CD4-positive, alpha-beta T cell treated with Interleukin-21 for 1 hour (primary cell): ENCODE measurements around the gene RPL10.

Experiments
- DNase-seq: peaks from one replicate; pipeline ENCODE4 v3.0.0-alpha.2; 2020

RPL10 gene

DNA sequence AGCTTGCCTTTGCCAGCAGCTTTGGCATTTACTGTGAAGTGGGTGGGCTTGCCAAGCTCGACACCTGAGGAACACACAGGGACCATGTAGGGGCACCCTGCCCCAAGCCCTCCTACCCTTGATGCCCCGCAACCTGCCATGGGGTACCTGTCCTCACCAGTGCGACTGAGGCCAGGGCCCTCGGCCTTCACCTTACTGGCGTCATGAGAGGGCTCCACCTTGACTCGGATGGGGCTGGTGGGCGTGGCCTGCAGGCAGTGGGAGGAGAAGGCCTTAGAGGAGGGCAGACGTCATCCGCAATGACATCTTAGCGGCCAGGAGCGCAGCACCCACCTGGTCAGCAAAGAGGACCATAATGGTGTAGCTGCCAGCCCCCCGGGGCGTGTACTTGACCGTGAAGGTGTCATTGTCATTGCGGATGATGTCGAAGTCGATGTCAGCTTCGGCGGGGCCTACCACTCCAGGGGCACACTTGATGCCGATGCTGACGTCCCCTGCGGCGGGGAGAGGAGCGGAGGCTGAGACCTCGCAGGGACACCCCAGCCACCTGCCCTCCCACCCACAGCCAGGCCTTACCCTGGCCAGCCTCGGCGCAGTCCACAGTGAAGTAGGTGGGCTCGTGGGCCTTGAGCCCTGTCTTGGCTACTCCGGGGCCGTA is 36.0 kb upstream of the RPL10 start:
- DNase-seq: no peak

DNA sequence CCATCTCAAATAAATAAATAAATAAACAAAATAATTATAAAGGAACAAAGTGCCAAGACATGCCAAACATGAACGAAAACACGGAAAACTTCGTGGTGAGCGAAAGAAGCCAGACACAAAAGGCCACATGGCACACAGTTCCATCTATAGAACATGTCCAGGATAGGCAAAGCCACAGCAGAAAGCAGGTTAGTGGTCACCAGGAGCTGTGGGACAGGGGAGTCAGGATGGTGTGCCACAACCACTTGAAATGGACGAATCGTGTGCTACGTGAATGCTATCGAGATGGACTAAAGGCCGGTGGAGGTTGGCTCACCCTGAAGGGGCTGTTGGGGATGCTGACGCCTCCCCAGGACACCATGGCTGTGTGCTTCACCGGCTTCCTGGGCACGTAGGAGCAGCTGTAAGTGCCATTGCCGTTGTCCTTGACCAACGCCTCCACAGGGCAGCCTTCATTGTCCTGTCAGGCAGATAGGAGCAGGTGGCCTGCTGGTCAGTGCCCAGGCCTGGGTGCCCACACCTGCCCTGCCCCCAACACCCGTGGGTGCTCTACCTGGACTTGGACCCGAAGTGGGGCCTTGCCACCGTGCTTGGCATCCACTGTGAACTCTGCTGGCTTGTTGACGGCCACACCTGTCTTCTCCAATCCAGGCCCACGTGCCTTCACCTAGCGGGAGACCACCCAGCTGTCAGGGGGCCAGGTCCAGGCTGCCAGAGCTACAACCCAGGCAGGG is 34.3 kb upstream of the RPL10 start:
- DNase-seq: no peak

DNA sequence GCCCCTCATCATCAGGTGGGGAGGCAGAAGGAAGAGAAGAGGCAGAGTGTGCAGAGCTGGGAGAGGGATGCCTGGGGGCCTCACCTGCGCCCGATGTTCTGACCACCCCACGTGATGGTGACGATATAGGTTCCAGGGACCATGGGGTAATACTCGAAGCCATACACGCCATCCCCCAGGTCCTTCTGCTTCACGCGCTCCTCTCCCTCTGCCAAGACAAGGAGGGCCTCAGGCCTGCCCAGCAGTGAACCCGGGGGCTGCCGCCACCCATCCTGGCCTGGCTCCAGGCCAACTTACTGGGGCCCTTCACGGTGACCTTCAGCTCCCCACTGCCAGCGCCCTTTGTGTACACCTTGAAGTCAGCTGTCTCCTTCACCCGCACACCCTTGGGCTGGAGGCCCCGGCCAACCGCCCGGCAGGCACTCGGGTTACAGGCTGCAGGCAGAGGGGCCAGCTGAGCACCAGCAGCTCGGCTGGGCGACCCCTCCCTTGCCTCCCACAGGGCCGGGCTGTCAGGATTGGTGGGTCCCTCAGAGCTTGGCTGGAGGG is 33.1 kb upstream of the RPL10 start:
- DNase-seq: no peak

DNA sequence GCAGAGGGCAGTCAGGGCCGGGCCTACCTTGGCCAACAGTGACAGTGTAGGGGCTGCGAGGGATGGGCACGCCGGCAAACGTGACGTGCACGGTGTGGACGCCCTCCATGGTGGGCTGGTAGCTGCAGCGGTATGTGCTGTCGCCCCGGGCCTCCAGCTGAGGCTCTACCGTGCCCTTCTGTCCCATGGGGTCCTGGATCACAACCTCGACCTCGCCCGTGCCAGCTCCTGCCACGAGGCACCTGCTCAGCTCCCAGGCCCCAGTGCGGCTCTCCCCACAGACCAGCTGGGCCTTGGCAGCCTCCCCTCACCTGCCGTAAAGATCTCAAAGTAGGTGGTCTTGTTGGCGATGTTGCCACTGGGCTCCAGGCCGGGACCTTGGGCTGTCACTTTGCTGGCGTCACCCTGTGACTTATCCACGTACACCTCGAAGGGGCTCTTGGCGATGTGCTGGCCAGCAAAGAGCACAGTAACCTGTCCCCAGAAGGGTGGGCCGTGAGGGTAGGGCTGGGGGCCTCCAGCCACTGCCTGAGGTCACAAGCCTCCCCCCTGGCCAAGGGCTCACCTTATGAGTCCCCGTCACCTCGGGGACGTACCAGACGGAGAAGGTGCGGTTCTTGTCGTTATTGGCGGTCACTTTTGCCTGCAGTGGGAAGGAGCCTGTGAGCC is 32.0 kb upstream of the RPL10 start:
- DNase-seq: no peak

DNA sequence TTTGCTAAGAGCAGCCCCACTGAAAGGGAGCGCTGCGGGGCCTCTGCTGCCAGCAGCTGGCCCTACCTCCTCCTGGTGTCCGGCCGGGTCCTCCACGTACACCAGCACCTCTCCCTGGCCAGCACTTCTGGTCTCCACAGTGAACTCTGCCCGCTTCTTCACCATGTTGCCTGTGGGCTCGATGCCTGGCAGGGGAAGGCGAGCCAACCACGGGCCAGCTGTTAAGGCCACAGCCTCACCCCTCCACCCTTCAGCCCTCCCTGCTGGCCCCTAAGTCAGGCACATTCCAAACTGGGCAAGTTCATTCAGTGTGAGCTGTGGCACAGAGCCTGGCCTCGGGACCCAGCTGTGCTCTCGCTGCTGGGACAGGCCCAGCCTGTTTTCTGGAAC is 31.5 kb upstream of the RPL10 start:
- DNase-seq: no peak

DNA sequence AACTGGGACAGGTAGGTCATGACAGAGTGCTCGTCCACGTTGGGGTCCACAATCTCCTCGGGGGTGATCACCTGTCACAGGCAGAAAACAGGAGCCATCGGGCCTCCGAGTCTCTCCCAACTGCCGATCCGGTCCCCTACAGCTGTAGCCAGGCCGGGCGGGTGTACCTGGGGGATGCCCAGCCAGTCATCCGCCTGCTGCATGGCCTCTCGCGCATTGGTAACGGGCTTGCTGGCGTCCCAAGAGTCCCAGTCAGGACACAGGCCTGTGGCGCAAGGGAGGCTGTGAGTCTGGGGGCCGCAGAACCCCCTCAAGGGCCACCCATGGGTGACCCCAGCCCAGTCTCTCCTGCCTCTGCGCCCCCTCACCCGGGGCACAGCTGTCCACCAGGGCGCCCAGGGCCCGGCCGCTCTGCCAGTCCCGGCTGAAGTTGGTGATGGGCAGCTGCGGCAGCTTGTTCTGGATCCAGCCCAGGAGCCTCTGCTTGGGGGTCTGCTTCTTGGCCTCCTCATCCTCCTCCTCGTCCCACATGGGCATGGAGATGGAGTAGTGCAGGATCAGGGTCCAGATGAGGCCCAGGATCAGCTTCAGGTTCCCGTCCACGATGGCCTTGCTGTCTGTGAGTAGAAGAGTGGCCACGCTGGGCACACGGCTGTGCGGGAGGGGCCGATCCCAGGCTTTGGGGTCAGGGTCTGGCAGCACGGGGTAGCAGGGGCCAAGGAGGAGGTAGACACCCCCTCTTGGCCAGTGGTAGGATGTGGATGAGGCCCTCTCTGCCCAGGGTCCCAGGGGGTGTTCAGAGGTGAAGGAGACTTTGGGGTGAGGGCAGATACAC is 30.5 kb upstream of the RPL10 start:
- DNase-seq: no peak

DNA sequence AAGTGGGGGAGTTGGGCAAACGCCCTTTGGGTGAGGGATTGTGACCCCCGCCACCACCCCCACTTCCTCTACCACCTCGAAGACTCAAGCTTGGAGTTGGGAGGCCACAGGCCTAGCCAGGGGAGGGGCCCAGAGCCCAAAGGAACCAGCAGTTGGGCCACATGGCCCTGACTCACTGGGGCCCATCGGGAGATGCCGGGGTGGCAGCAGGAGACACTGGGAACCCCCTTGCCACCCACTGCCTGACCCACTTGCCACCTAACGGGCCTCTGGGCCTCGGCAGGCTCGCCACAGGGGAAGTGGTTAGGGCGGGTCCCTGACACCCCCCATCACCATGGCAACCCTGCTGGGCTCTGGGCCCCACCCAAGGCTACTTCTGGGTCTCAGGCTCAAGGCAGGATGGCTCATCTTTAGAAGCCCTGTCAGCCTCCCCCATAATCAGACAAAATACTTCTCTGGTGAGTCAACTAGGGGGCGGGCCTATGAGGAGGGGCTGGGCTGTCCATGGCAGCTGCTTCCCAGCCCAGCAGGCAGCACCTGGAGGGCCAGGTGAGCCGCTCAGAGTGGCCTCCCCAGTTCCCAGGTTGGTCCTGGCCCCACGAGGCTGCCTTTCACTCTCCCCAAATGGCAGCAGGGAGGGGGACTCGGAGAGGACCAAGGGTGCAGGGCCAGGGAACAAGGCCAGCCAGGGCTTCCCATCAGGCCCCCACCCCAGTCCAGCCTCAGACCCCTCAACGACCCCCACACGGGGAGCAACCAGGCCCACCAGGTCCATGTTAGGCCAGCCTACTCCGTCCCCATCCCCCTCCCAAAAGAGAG is 29.3 kb upstream of the RPL10 start:
- DNase-seq: peak; percentile 95

DNA sequence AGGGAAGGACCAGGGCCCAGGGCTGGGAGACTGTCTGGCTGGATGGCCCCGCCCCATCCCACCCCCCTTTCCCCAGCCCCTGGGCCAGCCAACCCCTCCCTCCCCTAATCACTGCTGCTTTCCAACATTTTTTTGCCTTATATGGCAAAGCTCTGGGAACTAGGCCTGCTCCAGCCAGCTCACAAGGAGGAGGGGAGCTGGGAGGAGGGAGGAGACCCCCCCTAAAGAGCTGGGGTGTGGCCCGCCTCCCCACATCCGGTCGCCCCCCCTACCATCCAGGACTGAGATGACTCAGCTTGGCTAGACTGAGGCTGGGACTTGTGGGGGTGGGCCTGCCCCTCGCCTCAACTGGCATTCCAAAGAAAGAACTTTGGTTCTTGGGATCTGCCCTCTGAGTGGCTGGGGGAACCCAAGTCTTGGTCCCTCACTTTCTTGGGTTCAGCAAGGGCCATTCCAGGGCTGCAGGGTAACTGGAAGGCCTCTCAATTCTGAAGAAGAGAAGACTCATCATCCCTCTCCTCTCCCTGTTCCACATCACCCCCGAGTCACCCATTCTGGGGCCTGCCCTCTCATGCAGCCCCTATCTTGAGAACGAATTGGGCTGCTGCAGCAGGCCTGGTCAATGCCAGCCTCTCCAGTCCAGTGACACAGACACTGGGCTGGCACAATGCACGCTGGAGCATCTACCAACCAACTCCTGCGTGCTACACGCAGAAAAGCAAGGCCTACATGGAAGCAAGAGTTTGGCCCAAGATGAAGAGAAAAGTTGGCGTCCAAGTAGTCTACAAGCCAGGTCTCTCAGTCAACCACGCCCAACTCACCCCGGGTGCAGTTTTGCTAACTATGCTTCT is 28.5 kb upstream of the RPL10 start:
- peak; percentile 77 for DNase-seq

DNA sequence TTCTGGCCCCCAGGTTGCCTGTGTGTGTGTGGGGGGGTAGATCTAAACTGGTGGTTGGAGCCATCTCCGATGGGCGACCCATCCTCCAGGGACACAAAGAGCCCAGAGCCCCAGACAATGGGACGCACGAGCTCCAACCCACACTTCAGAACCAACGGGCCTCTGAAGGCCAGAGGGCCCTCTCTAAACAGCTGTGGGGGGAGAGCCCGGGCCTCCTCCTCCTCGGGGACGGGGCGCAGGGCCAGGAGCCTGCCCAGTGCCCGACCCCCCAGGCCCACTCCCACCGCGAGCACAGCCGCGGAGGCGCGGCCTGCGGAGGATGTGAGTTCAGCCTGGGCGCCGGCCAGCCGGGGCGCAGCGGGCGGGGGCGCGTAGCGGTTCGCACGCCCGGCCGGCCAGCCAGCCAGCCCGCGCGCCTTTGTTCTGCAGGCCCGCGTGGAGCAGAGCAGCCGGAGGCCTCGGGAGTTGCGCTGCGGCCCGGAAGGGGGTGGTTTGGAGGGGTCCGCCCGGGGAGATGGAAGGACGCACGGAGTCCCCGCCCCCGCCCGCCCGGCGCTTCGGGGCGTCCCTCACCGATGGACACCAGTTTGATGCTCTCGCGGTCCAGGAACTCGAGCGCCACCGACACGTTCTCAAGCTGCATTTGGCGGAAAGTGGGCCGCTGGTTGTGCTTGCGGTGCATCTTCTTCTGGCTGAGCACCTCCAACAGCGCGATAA is 27.7 kb upstream of the RPL10 start:
- no peak for DNase-seq

DNA sequence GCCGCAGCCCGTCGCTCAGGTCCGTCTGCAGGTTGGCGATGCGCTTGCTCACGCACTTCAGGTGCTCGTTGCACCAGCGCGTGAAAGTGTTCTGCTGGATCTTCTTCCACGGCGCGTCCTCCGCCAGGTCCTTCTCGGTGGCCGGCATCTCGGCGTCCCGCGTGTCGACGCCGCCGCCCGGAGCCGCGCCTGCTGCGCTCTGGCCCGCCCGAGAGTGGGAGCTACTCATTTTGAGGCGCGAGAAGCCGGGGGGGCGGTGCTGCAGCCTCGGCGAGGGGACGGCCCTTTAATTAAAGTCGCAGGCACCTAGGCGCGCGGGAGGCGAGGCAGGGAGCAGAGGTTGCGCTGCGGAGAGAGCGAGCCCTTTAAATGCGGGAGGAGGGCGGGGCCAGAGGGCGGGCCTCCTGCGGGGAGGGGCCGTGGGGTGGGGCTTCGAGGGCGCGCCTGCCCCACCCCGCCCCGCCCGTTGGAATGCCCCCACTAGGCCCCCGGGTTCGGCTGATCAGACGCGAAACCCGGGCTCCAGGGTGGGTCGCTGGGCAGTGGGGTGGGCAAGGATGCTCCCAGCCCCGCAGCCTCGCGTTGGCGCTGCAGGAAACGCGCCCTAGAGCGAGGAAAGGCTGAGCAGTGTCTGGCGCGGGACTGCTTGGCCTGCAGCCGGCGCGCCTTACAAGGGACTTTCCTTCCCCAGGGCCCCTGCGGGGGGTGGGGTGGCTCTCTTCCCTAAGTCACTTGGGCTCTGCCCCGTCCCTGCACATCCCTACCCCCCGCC is 27.0 kb upstream of the RPL10 start:
- DNase-seq: peak; percentile 94

DNA sequence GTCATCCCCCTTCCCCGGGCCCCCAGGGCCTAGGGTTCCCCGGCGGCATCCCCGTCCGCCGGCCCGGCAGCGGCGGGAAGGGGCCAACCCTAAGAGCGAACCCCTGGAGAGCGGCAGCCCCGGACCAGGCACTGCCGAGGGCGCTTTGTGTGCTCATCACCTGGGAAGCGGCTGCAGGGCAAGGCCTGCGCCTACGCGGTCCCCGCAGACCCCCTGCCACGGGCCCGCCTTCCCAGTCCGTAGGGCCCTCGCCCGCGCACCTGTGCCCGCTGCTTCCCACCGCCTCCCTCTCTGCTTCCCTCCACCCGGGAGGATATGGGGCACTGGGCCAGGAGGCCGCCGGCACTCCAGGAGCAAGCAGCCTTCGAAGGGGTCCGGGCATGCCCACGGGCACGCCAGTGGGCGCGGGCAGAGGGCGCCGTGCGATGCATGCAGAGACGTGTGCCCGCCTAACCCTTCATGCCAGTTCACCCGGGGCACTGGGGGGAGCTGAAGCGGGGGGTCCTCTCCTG is 26.3 kb upstream of the RPL10 start:
- DNase-seq: no peak

DNA sequence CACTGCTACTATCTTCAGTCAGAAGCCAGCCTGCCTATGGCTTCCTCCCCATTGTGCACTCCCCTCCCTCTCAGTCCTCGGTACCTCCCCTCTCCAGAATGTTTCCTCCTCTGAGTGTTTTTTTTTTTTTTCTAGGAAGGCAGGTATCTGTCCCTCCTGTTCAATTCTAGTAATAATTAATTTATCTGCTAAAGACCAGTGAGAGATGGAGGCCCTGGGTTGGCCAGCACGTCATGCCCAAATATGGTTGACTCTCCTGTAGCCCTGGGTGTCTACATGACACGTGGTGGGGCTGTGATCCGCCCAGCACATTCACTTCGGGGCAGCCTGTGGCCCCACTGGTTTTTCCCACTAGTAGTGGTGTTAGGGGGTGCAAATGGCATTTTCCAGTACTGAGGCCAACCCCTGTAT is 25.6 kb upstream of the RPL10 start:
- peak; percentile 64 for DNase-seq

DNA sequence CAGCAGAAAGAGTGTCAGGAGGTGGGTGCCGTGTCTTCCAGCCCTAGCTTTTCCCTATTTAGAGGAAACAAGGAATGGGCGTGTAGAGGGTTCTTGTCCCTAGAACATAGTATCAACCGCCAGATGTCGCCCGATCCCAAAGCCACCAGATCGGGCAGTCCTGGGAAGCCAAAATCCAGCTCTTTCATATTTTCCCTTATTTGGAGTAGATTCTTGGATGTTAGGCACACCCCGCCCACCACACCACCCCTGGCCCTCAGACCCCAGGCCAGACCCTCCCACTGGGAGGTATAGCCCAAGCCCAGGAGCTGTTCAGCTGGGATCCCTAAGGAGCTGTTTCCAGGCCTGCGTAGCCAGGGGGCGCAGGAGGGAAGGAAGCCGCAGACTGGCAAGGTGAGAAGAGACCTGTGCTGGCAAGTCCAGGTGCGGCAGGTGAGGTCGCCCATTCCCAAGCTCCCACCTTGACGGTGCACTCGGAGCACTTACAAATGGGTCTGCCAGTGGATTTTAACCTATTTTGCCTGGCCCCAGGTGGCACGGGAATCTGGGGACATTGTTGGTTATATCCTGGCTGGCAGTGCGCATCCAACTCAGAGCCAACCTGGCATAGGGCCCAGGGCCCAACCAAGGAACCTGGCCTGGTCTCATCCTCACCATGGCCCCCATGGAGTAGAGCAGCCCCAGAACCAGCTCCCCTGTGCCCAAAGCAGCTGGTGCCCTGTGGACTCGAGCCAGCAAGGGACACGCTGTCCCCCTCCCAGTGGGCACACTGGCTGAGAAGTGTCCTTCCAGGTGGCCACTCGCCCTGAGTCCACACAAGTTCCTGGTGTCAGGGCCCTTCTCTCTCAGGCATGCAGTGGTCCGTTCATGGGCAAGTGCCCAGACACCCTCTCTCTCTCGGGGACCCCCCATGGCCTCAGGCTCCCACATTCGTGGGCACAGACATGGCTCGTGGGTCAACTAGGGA is 24.6 kb upstream of the RPL10 start:
- DNase-seq: no peak

DNA sequence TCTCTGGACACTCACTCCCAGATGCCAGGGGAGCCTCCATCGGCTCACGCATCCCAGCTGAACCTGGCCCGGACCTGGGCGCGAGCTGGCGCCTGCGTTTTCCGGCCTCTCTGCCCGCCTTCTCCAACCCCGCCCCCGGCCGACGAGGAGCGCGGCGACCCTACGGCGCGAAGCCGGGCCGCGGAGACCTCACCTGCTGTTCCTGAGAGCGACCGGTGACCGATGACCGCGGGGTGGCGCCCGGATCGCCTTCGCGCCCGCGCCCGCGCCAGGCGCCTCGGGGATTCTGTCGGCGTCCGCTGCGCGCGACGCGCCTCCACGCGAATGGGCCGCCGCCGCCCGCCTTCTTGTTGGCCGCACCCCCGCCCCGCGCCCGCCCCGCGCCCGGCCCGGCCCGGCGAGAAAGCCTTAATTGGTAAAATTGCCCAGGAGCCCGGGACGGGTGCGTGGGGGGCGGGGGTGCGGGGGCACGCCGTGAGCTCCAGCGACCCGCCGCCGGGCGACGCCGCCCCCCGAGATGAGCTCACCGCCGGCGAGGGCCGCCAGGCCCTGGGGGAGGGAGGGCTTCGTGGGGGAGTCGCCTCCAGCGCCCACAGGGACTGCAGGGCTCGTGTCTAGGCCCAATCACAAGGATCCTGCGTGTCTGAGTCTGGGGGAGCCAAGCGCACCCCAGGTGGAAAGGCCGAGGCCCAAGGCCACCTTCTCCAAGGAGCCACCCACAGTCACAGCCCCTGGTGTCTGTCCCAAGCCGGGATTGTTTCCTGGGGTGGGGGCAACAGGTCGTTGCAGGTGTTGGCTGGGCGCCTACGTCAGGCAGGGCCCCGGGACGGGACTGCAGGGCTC is 23.6 kb upstream of the RPL10 start, which contains the start of gene FLNA:
Gene FLNA, minus strand, starts transcription at position 322 of the 843 bp plus-strand sequence. CDS start 3,389 bp downstream, outside the sequence.
- DNase-seq: peak; percentile 47

DNA sequence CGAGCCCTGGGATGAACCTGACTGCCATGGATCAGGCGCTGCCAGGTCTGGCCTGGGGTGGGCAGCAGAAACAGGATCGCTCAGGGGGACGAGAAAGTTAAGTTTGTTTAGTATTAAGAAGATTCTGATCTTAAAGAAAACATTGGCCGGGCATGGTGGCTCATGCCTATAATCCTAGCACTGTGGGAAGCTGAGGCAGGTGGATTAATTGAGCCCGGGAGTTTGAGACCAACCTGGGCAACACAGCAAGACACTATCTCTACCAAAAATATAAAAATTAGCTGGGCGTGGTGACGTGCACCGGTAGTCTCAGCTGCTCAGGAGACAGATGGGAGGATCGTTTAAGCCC is 23.0 kb upstream of the RPL10 start:
- no peak for DNase-seq

DNA sequence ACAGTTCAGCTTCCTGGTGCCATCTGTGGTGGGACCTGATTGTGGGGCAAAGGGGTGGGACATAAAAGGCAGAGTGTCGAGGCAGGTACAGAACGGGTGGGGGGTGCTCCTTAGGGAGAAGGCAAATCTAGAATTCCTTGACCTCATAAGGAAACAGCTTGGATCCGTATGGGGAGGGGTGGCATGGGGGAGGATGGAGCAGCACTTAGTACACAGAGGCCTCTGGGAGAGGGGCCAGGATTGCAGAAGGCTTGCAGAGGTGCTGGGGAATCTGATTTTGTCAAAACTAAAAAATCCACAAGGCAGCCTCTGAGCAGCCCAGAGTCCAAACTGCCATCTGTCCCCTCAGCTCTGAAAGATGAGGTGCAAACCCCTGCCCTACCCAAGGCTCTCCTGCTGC is 21.4 kb upstream of the RPL10 start:
- no peak for DNase-seq
